NCI-H1417 treated with DMSO at 0.1 percent for 48 hours (cell line): Measurements from ENCODE around the gene GNRHR.
"Not testable (repeated sequence)": the region's sequence is repeated elsewhere in the genome, so short reads cannot be mapped to it uniquely, and the experiment has no call there.

ENCODE experiments used
- DNase-seq: peaks from one replicate; lab custom pipeline; 2025; lab: John Stamatoyannopoulos, UW

Gene GNRHR, protein sequence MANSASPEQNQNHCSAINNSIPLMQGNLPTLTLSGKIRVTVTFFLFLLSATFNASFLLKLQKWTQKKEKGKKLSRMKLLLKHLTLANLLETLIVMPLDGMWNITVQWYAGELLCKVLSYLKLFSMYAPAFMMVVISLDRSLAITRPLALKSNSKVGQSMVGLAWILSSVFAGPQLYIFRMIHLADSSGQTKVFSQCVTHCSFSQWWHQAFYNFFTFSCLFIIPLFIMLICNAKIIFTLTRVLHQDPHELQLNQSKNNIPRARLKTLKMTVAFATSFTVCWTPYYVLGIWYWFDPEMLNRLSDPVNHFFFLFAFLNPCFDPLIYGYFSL

DNA sequence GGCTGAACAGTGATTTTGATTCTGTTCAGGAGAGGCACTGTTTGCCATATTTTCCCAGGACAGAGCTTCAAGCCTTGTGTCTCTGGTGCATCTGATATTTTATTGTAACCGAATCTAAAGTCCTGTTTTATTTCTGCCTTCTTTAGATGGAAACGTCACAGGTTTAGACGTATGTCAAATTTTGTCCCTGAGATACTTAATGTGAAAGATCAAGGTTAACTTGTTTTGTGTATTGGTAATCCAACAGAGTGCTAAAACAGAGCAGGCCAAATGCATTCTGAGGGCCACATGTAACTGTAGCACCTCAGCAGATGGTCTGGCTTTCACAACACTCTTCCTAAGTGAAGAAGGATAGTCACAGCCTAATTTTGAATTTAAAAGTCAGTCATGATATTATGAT is at the start of gene GNRHR:
Gene GNRHR (minus strand): TSS at position 101 of the 400 bp plus-strand sequence. CDS start 53 bp downstream, at position 48.
- no peak for DNase-seq

DNA sequence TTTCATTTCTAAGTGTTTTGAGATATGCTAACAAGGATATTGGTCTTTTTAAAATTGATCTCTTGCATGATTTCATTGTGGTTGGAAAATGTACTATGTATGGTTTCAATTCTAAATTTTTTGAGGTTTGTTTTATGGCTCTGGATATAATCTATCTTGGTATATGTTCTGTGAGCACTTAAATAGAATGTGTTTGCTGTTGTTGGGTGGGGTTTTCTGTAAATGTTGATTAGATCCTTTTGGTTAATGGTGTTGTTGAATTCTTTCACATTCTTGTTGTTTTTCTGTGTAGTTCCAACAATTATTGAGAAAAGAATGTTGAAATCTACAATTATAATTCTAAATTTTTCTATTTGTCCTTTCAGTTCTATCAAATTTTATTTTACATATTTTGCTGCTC is 42.6 kb upstream of the GNRHR start:
- no peak for DNase-seq

DNA sequence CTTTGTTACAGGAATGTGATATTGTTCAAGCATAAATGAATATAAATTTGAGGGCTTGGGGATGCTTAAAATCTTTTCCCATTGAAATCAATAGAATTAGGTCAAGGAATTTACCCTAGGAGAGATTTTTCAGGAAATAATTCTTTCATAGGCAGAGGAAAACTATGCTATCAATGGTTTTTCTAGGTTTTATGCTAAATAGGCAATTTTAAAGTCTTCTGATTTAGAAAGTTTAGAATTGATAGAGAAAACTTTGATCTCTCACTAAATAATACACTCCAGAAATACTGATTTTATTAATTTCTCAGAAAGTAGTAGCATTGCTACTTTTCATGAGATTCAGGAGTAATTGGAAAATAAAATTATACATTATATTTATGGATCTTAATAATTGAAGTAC is 36.5 kb upstream of the GNRHR start:
- no peak for DNase-seq

DNA sequence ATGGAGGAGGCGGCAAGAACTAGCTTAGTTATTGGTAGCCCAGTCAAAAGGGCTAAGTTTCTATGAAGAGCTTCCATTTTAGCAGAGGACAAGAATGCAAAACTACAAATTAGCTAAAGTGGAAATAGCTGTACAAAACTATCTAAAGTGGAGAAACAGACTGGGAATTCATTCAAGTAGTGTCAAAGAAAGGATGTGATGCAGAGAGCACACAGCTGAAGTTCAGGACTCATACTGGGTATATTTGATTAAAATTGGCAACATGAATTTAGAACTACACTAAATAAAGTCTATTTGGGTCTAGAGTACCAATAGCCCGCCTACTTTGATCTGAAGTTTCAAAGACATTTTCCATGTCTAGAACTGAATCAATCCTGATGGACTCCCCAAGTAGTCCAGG is 33.1 kb upstream of the GNRHR start:
- no peak for DNase-seq

DNA sequence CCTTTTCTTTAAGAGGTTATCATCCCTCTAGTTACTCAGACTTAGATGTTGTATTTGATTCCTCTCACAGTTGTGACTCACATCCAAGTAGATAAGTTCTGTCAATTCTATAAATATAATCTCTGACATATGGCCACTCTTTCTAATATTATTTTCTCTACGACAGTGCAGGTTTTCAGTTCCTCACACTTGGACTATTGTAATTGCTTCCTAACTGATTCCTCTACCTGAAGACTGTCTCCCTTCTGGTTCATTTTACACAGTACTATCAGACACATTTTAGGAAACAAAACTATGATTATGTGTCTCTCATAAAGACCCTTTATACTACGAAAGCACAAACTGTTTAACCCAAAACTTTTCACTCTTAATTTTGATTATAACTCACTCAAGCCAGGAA is 31.3 kb upstream of the GNRHR start:
- no peak for DNase-seq

DNA sequence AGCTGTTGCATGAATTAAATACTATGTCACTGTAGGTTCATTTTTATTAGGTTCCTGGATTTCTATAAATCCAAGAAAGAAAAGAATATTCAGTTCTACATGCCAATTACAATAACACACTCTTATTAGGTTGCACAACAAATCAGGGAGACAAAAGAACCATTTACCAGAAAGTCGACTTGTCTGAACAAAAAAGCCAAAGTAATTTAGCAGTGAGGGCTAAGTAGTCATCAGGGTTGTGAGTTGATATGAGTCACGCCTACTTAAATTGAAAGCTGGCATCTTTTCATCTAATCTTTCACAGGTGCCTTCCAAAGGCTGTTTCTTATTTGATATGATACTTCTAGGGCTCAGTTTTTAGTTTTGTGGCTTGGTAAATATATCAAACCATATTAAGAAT is 25.4 kb upstream of the GNRHR start:
- no peak for DNase-seq

DNA sequence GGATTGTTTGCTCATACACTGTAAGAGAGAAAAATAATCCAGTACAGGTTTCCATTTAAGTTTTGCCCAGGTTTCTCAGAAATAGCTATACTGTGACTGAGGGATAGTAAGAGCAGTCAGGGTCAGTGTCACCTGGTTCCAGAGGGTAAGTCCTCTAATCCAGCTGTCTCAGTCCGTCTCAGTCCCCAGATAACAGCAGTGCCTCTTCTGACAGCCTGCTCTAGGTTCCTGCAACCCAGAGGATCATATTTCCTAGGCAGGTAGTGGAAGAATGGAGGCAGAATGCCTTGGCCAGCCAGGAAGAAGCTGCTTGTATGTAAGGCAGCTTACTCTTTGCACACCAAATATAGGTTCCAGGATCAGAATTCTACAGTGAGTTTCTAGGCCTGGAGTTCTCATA is 22.6 kb upstream of the GNRHR start:
- no peak for DNase-seq

DNA sequence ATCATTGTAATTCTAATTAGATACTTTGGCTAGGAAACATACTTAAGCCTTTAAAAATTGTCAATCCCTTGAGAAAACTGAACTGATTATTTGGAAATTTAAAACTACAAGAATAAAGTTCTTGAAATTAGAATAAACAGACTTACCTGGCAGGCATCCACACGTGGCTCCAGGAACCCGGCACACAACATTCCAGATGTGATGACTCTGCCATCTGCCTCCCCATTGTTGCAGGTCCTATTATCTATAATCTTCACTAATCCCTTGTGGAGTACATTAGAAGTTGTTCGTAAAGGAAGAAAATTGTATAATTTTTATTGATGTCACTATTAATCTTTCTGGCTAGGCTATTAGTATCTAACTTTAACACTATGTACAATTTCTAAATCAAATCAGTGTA is 16.2 kb upstream of the GNRHR start:
- no peak for DNase-seq

DNA sequence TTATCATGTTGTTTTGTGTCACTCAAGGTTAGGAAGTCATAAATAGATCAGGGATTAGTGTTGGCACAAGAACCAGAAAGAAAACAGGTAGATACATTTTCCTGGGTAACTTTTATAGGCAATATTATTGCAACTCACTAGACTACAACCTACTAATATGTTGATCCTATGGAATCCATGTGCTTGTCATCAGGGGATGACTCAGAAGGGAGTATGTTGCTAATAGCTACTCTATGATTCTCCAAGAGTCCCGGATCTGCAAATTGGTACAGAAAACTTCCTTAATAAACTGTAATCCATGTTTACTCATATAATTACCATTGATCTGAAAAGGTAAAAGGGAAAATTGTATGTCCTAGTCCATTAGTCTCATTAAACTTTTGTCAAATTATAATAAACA is 11.7 kb upstream of the GNRHR start:
- no peak for DNase-seq

DNA sequence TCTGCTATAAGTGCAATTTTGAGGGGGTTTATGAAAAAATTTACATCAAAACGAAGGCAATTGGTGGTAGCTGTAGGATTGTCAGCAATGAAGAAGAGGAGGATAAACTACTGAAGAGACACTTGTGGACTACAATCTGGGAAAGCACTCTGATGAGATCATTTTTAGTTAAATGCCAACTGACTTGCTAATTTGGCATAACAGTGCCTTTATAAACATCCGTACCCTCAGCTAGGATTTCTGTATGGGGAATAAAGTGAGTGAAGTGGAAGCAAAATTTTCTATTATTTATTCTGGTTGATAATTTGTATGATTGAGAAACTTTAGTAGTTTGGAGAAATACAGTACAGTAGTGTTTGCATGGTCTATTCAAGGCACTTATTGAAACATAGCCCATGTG is 11.2 kb upstream of the GNRHR start:
- DNase-seq = no peak

DNA sequence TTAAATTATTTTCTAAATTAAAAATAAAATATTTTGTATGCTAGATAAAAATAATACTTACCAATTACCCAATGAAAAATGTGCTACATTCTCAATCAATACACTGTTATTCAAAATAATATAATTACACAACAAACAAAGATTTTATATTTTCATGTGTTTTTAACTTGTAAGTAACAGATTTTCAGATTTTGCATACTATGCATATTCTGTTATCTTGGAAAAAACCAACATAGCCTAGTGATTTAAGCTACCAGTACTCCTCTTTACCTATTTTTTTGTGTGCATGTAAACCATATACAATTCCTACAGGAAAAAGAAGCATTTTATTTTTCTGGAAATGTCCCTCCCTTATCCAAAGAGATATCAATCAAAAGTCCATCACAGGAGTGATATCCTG is 10.0 kb upstream of the GNRHR start:
- no peak for DNase-seq

DNA sequence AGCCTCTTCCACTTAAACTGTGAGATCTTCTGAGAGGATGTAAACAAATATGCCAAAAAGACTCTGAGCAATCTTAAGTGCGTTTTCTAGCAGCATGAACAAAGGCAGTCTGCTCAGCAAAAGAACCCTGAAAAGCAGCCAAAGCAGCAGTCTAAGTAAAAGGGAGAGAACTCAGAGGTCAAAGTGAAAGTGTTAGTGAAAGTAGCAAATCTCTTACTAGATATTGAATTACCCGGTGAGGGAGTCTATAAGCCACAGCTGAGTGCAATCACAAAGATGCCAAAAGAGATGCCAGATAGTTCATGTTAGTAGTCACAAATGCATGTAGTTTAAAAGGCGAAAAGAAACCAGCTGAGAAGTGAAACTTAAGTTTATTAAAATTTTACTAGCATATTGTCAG is 7.9 kb upstream of the GNRHR start:
- DNase-seq = no peak

DNA sequence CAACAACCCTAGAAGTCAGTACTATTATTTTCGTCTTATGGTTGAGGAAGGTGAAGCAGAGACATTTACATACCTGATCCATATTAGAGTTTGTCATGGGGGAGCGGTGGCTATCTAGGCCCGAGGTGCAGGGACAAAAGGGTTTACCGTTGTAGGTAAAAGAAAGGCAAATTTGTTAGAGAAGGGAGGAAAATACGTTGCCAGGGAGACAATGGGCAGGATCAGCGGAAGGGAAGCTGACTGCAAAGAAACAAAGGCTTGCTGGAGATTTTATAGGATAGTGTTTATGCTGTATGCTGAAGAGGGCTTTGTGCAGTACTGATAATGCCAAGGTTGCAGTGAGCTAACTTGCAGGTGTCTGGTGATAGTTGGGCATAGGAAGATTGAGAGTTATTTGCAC is 2.8 kb upstream of the GNRHR start:
- not testable (repeated sequence) for DNase-seq

DNA sequence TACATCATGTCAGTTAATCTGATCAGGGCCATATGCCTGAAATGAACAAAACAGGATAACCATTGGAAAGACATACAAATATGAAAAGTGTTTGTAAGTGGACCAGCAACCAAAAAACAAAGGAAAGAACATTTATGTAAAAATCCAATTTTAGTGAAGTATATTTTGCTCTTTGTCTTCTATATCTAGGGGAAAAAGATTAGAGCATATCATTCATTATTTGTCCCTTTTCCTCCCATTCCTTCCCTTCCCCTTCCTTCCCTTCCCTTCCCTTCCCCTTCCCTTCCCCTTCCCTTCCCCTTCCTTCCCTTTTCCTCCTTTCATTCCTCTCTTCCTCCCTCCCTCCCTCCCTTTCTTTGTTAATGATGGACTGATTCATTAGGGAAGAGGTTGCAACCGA is 1.8 kb upstream of the GNRHR start:
- DNase-seq = no peak

DNA sequence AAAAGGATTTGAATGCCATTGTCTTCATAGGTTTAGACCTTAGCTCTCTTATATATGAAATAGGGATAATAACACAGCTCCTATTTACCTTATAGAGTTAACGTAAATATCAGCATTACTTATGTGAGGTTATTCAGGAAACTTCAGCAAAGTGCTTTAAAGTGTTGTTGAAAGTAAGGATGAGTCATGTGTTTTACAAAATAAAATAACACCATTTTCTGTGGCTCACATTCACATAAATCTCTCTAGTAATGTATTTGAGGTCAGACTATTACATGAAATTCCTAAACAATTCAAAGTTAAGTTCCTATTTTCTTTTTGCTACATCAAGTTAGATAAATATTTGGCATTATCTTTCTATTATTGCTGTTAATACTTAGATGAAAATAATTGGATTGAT is 2.9 kb downstream of the GNRHR start:
- DNase-seq = no peak

DNA sequence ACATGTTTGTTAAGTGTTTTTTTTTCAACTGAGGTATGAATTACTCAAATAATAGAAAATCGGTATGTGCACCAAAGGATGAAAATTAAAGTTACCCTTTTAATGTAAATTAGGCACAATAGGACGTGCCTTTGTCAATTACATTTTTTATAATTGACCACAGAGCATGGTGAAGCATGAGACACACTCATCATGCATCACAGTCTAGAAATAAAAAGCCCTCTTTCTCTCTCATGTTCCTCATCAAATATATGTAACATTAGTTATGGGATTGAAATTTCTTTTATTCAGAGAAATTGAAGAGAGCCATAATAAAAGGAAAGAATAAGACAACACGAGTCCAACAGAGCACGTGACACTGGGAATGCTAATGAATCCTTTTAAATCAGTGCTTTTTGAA is 3.5 kb downstream of the GNRHR start:
- DNase-seq = no peak

DNA sequence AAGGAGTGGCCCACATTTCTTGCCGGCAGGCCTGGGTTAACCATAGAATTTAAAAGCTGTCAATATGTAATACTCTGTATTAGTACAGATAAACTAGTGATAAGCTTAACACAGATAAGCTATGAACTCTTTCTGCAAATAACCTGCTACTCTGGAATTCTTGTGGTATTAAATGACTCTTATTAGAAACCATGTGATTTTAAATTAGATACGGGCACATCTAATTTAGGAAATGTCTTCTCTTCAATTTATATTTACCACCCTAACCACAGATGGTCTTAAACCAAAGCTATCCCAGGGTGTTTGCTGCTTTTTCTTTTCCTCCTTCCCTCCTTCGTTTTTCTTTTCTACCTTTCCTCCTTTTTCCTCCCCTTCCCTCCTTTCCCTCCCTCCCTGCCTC is 4.9 kb downstream of the GNRHR start:
- no peak for DNase-seq

DNA sequence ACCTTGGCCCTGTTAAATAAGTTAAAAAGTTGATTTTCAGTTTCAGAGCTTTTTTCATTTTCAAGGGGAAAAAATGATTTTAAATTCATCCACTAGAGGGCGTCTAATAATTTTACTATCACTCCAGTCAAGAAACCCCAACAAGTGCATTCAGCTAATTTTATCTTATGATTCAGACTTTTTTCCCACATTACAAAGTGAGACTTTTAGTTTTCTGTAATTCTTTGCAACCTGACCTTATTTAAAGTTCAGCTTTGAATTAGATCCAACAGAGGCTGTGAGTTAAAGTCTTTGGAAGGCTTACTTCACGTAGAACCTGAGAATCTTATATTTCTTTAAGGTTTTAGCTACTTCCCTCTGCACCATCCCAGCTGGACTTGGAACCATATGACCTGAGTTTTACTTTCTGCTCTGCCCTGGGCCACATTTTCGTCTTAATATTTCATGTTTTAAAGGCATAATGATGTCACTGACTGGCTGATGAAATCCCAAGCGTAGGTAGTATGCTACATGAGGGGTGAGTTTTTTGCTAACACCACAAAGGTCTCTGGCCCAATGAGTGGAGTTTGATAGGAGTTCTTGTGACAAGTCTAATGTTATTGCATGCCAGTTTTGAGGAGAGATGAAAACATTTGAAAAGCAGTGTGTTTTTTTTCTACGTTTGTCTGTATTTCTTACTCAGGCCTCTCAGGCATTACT is 7.2 kb downstream of the GNRHR start:
- peak; percentile 5 for DNase-seq

DNA sequence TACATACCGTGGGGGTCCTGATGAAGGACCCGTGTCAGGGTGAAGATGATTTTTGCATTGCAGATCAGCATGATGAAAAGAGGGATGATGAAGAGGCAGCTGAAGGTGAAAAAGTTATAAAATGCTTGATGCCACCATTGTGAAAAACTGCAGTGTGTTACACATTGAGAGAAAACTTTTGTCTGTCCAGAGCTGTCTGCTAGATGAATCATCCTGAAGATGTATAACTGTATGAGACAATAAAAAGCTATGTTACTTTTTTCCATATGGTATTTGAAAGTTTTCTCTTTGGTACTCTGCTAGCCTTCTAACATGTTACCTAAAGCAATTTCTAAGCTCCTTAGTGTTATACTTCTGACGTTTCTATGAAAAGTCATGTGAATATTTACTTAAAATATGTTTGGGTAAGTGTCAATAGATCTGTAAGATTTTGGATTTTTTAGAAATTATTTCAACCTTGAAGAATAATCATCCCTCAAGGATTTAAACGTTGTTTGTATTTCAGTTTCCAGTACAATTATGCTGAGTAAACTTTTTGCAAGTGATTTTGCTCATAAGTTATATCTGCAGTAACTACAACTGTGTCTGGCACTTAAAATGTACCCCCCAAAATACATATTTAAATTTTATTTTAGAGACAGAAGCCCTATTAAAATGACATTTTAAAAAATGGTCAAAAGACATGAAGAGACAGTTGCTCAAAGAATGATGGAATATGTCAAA is 9.5 kb downstream of the GNRHR start:
- no peak for DNase-seq

DNA sequence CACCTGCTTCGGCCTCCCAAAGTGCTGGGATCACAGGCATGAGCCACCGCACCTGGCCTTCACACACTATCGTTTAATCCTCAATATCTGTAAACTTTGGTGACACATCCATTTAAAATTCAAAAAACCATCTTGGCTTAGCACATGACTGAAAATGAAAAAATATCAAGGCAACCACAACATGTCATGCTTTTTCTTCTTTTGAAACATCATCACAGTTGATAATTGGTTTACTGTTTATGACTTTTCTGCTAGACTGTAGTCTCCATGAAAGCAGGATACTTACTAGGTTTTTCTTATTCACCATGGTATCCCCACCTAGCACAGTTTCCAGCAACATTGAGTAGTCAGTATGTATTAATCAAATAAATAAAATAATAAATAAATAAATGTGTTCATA is 11.0 kb downstream of the GNRHR start:
- DNase-seq = no peak

DNA sequence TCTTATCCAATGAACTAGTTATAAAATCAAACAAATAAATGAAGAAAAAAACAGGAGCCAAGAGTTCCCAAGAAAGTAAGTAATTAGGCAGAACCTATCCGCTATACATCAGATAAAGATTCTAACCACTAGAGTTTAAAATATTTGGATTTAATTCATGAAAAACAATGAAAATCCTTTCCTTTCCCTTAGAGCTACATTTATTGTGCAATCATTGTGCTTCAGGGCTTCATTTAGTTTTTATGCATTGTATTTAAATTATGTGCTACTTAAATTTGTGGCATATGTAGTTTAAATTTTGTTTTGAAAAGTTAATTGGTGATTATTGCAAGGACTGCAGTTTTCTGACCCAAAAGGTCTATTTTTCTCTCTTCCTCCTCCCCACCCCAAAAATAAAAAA is 17.9 kb downstream of the GNRHR start:
- no peak for DNase-seq

DNA sequence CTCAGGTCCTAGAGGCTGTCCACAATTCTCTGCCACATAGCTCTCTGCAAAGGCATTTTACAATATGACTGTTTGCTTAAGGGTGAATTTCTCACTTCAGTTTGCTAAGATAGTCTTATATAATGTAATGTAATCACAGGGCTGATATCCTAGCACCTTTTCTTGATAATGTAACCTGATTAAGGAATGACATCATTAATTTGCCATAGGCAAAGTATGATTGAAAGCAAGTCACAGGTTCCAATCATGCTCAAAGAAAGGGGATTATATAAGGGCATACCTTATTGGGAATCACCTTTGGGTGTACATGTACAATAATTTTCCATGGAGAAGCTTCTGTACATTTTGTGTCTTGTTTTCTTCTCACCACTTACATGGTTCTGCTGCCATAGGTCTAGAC is 18.9 kb downstream of the GNRHR start:
- DNase-seq = no peak

DNA sequence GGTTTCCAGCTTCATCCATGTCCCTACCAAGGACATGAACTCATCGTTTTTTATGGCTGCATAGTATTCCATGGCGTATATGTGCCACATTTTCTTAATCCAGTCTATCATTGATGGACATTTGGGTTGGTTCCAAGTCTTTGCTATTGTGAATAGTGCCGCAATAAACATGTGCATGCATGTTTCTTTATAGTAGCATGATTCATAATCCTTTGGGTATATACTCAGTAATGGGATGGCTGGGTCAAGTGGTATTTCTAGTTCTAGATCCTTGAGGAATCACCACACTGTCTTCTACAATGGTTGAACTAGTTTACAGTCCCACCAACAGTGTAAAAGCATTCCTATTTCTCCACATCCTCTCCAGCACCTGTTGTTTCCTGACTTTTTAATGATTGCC is 23.7 kb downstream of the GNRHR start:
- not testable (repeated sequence) for DNase-seq
